ENCODE data around the gene CEP120.

CEP120 gene

DNA sequence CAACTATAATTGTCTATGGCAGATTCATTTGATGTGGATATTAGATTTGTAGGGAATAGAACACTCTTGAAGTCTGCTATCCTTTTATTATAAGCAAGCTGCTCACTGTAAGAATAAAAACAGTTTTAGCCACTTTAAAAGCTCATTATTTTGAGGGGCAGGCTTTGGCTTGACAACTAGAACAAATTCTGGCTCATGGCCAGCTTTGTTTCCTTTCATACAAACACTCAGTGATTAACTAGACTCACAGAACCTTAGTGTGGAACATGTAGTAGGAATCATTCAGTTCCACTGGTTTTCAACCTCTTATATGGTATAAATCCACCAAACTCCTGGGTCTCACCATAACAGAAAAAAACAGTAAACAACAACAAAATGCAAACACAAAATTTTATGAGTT is 27.4 kb upstream of the CEP120 start:
- no peaks in the 10 kb centered on the region for H3K4me1 ChIP-seq (ENCODE audit: control insufficient read depth, insufficient read depth, low read length)
- H3K27ac ChIP-seq (ENCODE audit: low read depth, low read length) = no peak overlapping the region
- no peak overlapping the region for H3K4me3 ChIP-seq (ENCODE audit: low read length)
- H3K36me3 ChIP-seq (ENCODE audit: control insufficient read depth, insufficient read depth, low read length) = no peaks in the 10 kb centered on the region
- H3K9ac ChIP-seq (ENCODE audit: low read length) = no peak overlapping the region
- H3K27me3 ChIP-seq (ENCODE audit: control insufficient read depth, insufficient read depth, low read length) = no peaks in the 10 kb centered on the region

DNA sequence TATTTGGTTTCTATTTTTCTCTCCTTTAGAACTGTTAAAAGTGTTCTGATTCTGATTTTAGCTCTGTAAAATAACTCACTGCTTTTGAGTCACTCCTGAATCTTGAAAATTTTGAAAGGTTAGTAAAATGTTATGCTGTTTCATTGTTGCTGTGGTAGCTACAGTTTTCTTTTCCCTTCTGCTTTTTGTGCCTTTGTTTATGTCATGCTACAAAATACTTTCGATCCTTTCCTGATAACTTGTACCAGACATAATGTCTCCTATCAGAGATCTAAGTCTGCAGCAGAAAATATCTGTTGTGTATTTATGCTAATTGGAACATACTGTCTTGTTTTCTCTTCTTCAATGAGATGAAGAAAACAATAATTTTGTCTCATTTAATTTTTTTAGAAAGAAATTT is 26.9 kb upstream of the CEP120 start:
- no peaks in the 10 kb centered on the region for H3K36me3 ChIP-seq (ENCODE audit: control insufficient read depth, insufficient read depth, low read length)
- H3K4me3 ChIP-seq (ENCODE audit: low read length) = no peak overlapping the region
- H3K4me1 ChIP-seq (ENCODE audit: control insufficient read depth, insufficient read depth, low read length) = no peaks in the 10 kb centered on the region
- no peaks in the 10 kb centered on the region for H3K27me3 ChIP-seq (ENCODE audit: control insufficient read depth, insufficient read depth, low read length)
- H3K27ac ChIP-seq (ENCODE audit: low read depth, low read length) = no peak overlapping the region
- no peak overlapping the region for H3K9ac ChIP-seq (ENCODE audit: low read length)

DNA sequence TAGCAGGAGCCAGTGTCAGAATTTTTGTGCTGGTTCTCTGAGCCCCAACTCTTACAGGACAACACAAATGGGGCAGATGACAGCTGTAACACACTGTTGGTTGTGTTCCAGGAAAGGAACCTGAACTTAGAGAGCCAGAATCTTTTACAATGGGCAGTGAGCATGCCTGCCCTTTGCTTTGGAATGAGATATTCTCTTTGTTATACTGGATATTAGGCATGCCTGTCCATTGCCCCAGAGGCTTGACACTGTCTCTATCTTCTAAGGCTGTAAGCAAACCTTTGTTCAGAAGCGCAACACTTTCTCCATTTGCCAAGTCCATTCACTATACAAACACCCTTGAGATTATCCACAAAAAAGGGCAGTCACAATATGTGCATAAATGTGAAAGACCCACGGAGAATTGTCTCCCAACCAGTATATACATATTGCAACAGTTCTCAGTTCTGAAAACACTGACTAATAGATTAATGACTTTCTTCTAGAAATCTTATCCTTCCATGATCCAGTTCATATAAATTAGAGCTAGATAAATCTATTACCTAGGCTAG is 26.3 kb upstream of the CEP120 start:
- no peaks in the 10 kb centered on the region for H3K36me3 ChIP-seq (ENCODE audit: control insufficient read depth, insufficient read depth, low read length)
- H3K4me1 ChIP-seq (ENCODE audit: control insufficient read depth, insufficient read depth, low read length) = no peaks in the 10 kb centered on the region
- H3K9ac ChIP-seq (ENCODE audit: low read length) = no peak overlapping the region
- H3K27ac ChIP-seq (ENCODE audit: low read depth, low read length) = no peak overlapping the region
- no peaks in the 10 kb centered on the region for H3K27me3 ChIP-seq (ENCODE audit: control insufficient read depth, insufficient read depth, low read length)
- H3K4me3 ChIP-seq (ENCODE audit: low read length) = no peak overlapping the region

DNA sequence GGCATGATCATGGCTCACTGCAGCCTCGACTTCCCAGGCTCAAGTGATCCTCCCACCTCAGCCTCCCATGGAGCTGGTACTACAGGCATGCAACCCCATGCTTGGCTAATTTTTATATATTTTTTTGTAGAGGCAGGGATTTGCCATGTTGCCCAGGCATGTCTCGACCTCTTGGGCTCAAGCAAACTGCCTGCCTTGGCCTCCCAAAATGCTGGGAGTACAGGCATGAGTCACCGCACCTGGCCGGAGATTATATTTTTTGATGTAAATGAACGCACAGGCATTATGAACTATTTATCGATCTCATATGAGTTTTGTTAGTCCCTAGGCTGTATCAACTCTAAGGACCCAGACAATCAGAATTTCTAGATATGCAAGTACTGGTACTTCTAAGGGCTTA is 25.5 kb upstream of the CEP120 start:
- Histone ChIP-seq H3K4me3 (ENCODE audit: low read length) (no peak overlapping the region), H3K27me3 (ENCODE audit: control insufficient read depth, insufficient read depth, low read length) (no peaks in the 10 kb centered on the region), H3K9ac (ENCODE audit: low read length) (no peak overlapping the region), H3K36me3 (ENCODE audit: control insufficient read depth, insufficient read depth, low read length) (no peaks in the 10 kb centered on the region), H3K4me1 (ENCODE audit: control insufficient read depth, insufficient read depth, low read length) (no peaks in the 10 kb centered on the region), H3K27ac (ENCODE audit: low read depth, low read length) (no peak overlapping the region)

DNA sequence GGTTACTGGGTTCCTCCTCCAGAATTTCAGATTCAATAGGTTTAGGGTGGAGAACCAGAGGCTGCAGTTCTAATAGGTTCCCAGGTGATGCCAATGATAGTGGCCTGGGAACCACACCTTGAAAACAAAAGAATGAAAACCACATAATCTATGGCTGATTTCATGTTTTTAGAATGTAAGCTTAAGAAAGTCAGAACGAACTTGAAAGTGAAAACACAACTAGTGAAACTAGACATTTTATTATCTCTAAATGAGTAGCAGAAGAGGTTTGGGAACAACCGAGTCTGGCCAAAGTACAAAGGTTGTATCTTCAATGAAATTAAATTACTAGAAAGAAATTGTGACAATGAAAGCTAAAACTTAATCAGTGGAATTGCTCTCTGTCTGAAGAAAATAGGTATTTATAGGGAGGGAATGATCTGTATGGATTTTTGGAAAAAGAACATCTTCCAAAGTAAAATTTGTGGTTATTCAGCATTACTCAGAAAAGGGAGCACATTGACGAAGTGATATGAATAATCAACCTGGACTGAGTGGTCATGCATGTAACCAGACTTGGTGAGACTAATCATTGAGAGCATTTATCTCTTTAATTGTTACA is 24.9 kb upstream of the CEP120 start:
- H3K27ac ChIP-seq (ENCODE audit: low read depth, low read length) = no peak overlapping the region
- H3K36me3 ChIP-seq (ENCODE audit: control insufficient read depth, insufficient read depth, low read length) = no peaks in the 10 kb centered on the region
- H3K4me3 ChIP-seq (ENCODE audit: low read length) = no peak overlapping the region
- no peaks in the 10 kb centered on the region for H3K4me1 ChIP-seq (ENCODE audit: control insufficient read depth, insufficient read depth, low read length)
- no peak overlapping the region for H3K9ac ChIP-seq (ENCODE audit: low read length)
- no peaks in the 10 kb centered on the region for H3K27me3 ChIP-seq (ENCODE audit: control insufficient read depth, insufficient read depth, low read length)

DNA sequence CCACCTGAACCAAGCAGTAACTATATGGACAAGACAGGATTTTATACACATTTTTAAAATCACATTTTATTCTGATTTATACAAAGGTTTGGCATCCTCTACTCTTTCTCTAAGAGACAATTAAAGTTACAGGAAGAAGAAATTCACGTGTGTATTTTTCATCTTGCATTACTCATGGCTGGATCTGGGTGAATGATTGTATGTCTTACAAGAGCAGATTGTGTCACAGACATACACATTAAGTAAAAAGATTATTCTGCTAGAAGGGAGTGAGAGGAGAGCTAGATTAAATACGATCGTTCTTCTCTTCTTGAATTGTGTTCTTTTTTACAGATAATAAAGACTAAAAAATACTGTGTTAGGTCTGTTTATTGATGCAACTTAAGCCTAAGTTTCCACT is 20.8 kb upstream of the CEP120 start:
- no peaks in the 10 kb centered on the region for H3K4me1 ChIP-seq (ENCODE audit: control insufficient read depth, insufficient read depth, low read length)
- no peaks in the 10 kb centered on the region for H3K27me3 ChIP-seq (ENCODE audit: control insufficient read depth, insufficient read depth, low read length)
- H3K27ac ChIP-seq (ENCODE audit: low read depth, low read length) = no peak overlapping the region
- H3K4me3 ChIP-seq (ENCODE audit: low read length) = no peak overlapping the region
- H3K9ac ChIP-seq (ENCODE audit: low read length) = no peak overlapping the region
- no peaks in the 10 kb centered on the region for H3K36me3 ChIP-seq (ENCODE audit: control insufficient read depth, insufficient read depth, low read length)

DNA sequence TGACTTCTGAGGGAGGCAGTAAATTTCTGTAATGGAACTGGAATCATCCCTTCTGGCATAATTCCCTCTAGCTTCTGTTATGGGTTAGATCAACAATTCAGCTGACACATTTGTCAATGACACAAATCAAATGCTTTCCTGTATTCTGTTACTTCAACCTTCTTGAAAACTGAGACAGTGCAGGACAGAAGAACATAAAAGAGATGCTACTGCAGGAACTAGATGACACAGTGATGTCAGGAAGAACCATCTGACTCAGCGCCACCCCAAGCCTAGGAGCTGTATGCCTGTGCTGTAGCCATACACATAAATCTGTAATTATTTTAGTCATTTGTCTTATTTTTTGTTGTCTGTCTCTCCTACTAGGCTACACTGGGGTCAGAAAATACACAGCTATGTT is 18.2 kb upstream of the CEP120 start:
- Histone ChIP-seq H3K4me1 (ENCODE audit: control insufficient read depth, insufficient read depth, low read length) (no peaks in the 10 kb centered on the region), H3K27me3 (ENCODE audit: control insufficient read depth, insufficient read depth, low read length) (no peaks in the 10 kb centered on the region), H3K9ac (ENCODE audit: low read length) (no peak overlapping the region), H3K36me3 (ENCODE audit: control insufficient read depth, insufficient read depth, low read length) (no peaks in the 10 kb centered on the region), H3K4me3 (ENCODE audit: low read length) (no peak overlapping the region), H3K27ac (ENCODE audit: low read depth, low read length) (no peak overlapping the region)

DNA sequence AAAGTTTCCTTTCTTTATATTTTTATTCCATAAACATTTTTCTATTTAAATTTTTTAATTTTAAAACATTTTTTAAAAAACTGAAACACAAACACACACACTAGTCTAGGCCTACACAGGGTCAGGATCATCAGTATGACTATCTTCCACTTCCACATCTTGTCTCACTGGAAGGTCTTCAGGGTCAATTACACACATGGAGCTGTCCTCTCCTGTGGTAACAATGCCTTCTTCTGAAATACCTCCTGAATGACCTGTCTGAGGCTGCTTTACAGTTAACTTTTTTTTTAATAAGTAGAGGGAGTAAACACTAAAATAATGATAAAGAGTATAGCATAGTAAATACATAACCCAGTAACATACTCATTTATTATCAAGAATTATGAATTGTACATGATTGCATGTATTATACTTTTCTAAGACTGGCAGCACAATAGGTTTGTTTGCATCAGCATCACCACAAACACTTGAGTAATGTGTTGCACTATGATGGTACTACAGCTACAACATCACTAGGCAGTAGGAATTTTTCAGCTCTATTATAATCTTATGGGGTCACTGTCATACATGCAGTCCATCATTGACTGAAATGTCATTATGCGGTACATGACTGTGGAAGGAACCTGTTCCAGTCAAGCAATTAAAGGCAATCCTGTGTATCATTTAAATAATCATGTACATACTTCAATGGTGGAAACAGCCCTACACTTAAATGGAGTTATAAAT is 17.4 kb upstream of the CEP120 start:
- no peaks in the 10 kb centered on the region for H3K4me1 ChIP-seq (ENCODE audit: control insufficient read depth, insufficient read depth, low read length)
- no peaks in the 10 kb centered on the region for H3K27me3 ChIP-seq (ENCODE audit: control insufficient read depth, insufficient read depth, low read length)
- no peak overlapping the region for H3K9ac ChIP-seq (ENCODE audit: low read length)
- H3K27ac ChIP-seq (ENCODE audit: low read depth, low read length) = no peak overlapping the region
- H3K36me3 ChIP-seq (ENCODE audit: control insufficient read depth, insufficient read depth, low read length) = no peaks in the 10 kb centered on the region
- no peak overlapping the region for H3K4me3 ChIP-seq (ENCODE audit: low read length)

DNA sequence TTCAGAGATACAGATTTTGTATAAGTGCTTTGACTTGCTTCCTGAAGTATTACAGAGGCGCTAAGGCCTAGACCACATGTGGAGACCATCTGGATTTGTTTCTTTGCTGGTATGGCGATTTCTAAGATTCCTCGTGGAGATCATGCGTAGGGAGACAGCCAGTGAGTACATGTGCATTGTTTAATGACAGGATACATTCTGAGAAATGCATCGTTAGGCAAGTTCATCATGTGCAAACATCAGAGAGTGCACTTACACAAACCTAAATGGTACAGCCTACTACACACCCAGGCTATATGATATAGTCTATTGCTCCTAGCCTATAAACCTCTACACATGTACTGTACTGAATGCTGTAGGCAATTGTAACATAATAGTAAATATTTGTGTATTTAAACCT is 16.5 kb upstream of the CEP120 start:
- Histone ChIP-seq H3K27ac (ENCODE audit: low read depth, low read length) (no peak overlapping the region), H3K9ac (ENCODE audit: low read length) (no peak overlapping the region), H3K36me3 (ENCODE audit: control insufficient read depth, insufficient read depth, low read length) (no peaks in the 10 kb centered on the region), H3K4me1 (ENCODE audit: control insufficient read depth, insufficient read depth, low read length) (no peaks in the 10 kb centered on the region), H3K4me3 (ENCODE audit: low read length) (no peak overlapping the region), H3K27me3 (ENCODE audit: control insufficient read depth, insufficient read depth, low read length) (no peaks in the 10 kb centered on the region)

DNA sequence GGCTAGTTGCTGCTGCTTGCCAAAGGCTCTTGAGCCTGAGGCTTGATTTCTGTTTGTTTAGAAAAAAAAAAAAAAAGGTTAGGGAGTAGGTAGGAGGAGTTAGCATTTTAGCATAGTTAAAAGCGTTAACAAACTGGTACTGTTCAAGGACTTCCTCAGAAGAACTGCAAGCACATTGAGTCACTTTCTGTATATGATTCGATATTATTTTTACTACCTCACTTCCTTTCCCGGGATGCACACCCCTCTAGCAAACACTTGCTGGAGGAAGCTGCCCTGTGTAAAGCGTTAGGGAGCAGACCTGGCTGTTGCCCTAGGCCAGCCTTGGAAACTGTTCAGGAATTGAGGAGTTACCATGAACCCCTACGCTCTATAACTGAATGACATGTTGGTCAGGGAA is 15.7 kb upstream of the CEP120 start:
- H3K36me3 ChIP-seq (ENCODE audit: control insufficient read depth, insufficient read depth, low read length) = no peaks in the 10 kb centered on the region
- no peaks in the 10 kb centered on the region for H3K4me1 ChIP-seq (ENCODE audit: control insufficient read depth, insufficient read depth, low read length)
- no peak overlapping the region for H3K9ac ChIP-seq (ENCODE audit: low read length)
- H3K4me3 ChIP-seq (ENCODE audit: low read length) = no peak overlapping the region
- no peak overlapping the region for H3K27ac ChIP-seq (ENCODE audit: low read depth, low read length)
- H3K27me3 ChIP-seq (ENCODE audit: control insufficient read depth, insufficient read depth, low read length) = no peaks in the 10 kb centered on the region

DNA sequence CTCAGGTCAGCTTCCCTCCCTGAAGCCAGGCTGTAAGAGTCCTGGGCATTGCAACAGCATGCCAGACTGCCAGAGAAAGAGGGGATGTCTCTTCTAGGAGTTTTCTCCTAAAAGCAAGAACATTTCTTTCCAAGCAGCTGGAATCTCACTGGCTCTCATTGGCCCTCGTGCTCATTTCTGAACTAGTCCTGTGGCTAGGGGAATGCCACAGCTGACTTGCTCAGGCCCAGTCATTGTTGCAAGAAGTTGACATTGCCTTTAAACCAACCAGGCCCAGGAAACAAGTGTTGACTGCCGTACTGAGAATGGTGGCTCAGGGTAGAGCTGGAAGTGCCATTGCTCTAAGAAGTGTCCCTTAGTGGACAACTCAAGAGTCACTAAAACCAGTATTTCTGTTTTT is 15.0 kb upstream of the CEP120 start:
- no peaks in the 10 kb centered on the region for H3K27me3 ChIP-seq (ENCODE audit: control insufficient read depth, insufficient read depth, low read length)
- no peak overlapping the region for H3K27ac ChIP-seq (ENCODE audit: low read depth, low read length)
- H3K4me1 ChIP-seq (ENCODE audit: control insufficient read depth, insufficient read depth, low read length) = no peaks in the 10 kb centered on the region
- no peak overlapping the region for H3K9ac ChIP-seq (ENCODE audit: low read length)
- H3K4me3 ChIP-seq (ENCODE audit: low read length) = no peak overlapping the region
- H3K36me3 ChIP-seq (ENCODE audit: control insufficient read depth, insufficient read depth, low read length) = no peaks in the 10 kb centered on the region

DNA sequence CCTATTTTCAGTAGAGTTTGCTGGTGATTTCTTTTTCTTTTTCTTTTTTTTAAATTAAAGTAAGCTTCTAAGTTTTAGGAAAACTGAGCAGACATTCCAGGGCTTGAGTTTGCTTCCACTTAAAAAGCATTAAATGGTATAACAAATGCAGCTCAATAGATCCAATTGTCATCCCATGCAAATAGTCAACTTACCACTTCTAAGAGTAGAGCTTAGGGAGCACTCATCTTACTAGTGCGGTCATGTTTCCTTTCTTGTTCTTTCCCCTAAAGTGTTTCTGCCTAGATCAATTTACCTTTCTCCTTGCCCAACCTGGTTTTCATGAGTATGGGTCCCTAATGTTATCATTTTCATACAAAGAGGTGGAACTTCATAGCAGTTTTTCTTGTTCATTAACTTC is 13.0 kb upstream of the CEP120 start:
- H3K4me1 ChIP-seq (ENCODE audit: control insufficient read depth, insufficient read depth, low read length) = no peaks in the 10 kb centered on the region
- H3K4me3 ChIP-seq (ENCODE audit: low read length) = no peak overlapping the region
- no peak overlapping the region for H3K9ac ChIP-seq (ENCODE audit: low read length)
- no peaks in the 10 kb centered on the region for H3K27me3 ChIP-seq (ENCODE audit: control insufficient read depth, insufficient read depth, low read length)
- no peak overlapping the region for H3K27ac ChIP-seq (ENCODE audit: low read depth, low read length)
- no peaks in the 10 kb centered on the region for H3K36me3 ChIP-seq (ENCODE audit: control insufficient read depth, insufficient read depth, low read length)

DNA sequence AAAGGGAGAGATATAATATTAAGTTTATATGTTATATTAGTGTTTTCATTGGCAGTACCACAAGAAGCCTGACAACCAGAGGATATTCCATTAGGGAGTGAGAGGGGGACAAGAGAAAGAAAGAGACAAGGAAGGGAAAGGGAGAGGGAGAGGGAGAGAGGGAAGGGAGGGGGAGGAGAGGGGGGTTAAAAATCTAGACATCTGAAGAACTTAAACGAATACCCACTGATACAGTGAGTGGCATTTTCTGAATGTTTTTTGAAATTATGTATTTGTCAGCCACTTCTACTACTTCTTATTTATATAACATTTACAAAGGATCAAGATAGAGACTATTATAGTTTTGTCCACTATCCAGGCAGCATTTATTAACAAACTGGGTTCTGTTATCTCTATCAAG is 11.6 kb upstream of the CEP120 start:
- H3K4me1 ChIP-seq (ENCODE audit: control insufficient read depth, insufficient read depth, low read length) = no peaks in the 10 kb centered on the region
- H3K27me3 ChIP-seq (ENCODE audit: control insufficient read depth, insufficient read depth, low read length) = no peaks in the 10 kb centered on the region
- H3K9ac ChIP-seq (ENCODE audit: low read length) = no peak overlapping the region
- no peak overlapping the region for H3K27ac ChIP-seq (ENCODE audit: low read depth, low read length)
- no peaks in the 10 kb centered on the region for H3K36me3 ChIP-seq (ENCODE audit: control insufficient read depth, insufficient read depth, low read length)
- no peak overlapping the region for H3K4me3 ChIP-seq (ENCODE audit: low read length)

Data from rectal smooth muscle tissue (tissue), 1 donor.